HL-60/S4 treated with retinoic acid at 250 ng/mL for 4 days and 3 days (cell line): ENCODE measurements around the gene YY1AP1.
"Not testable (repeated sequence)": the region's sequence is repeated elsewhere in the genome, so short reads cannot be mapped to it uniquely, and the experiment has no call there.

Source experiments
- in situ Hi-C: fragments of 300-500 bp; cut with MboI; formaldehyde crosslinking; loops from 2 replicates; pipeline ENCODE4 v1.7.0; 2022; ENCODE audit warnings: low sequenced_read_pairs

The YY1AP1 gene

GRCh38 chr1:155648207-155649147 is 40.1 kb downstream of the YY1AP1 start:
- in situ Hi-C loops: no loop called here

DNA sequence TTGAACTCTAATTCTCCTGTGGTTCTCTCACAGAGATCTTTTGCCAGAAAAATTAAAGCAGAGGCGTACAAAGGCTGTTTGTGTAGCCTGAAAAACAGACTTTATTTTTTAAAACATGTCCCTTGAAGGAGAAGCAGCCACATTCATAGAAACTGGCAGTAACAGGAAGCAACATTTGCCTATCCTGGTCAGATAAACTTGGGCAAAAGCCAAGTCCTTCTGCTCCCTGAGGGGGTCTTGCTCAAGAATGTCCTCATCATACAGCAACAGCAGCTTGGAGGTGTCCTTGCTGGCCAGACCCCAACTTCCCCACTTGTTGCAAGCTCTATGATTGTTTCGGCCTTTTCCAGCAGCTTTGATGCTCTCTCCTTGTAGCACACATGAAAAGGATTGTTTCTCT is 42.3 kb downstream of the YY1AP1 start:
- in situ Hi-C loops: no loop called here

DNA sequence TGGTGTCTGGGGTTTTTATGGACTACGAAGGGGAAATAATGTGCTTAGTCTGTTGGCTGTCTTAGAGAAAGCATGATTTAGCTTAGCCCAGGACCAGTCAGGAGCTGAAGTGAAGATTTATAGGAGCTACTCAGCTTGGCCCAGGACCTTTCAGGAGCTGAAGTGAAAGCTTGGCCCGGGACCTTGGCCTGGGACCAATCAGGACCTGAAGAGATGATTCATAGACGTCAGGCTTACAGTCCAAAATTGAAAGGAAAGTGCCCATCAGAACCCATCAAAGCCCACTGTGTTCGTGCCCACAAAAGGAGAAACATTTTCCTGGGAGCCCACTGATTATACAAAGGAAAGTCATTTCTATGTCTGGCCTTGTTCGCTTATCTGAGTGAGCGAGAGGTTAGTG is 42.9 kb downstream of the YY1AP1 start:
- in situ Hi-C loops: no loop called here

GRCh38 chr1:155645034-155645598 is 43.5 kb downstream of the YY1AP1 start:
- in situ Hi-C loops: no loop called here

GRCh38 chr1:155643230-155643629 is 45.3 kb downstream of the YY1AP1 start:
- in situ Hi-C loops: no loop called here

DNA sequence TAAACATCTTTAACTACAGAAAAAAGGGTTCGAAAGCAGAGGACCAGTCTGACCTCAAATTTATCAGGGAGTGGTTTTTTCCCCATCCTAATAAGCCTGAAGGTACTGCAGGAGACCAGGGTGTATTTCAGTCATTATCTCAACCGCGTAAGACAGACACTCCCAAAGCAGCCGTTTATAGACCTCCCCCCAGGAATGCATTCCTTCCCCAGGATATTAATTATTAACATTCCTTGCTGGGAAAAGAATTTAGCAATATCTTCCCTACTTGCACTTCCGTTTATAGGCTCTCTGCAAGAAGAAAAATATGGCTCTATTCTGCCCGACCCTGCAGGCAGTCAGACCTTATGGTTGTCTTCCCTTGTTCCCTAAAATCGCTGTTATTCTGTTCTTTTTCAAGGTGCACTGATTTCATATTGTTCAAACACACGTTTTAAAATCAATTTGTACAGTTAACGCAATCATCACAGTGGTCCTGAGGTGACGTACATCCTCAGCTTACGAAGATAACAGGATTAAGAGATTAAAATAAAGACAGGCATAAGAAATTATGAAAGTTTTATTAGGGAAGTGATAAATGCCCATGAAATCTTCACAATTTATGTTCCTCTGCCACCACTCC is 45.9 kb downstream of the YY1AP1 start:
- in situ Hi-C loops: not testable (repeated sequence)

DNA sequence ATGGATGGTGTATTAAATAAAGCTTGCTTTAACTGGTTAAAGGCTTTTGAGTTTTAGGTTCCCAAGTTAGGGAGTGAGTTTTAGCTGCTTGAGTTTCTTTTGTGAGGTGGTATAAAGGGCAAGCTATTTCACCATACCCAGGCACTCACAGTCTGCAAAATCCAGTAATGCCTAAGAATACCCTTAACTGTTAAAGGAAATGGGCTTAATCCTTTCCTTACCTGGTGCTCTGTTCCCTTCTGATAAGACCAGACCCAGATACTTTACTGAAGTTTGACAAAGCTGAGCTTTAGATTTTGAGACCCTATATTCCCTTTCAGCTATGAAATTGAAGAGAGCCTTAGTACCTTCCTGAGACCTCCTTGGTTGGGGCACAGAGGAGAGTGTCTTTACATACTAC is 48.2 kb downstream of the YY1AP1 start:
- in situ Hi-C loops: no loop called here

GRCh38 chr1:155636397-155637153 is 52.0 kb downstream of the YY1AP1 start:
- in situ Hi-C loops: no loop called here

- in situ Hi-C loops: not testable (repeated sequence)
Observed at GRCh38 chr1:155626428-155626827, 62.1 kb downstream of the YY1AP1 start.

GRCh38 chr1:155623357-155623756 is 65.2 kb downstream of the YY1AP1 start:
- in situ Hi-C loops: no loop called here

GRCh38 chr1:155622191-155622590 is 66.4 kb downstream of the YY1AP1 start:
- in situ Hi-C loops: no loop called here

- in situ Hi-C loops: not testable (repeated sequence)
Observed at GRCh38 chr1:155613226-155613625, 75.3 kb downstream of the YY1AP1 start.

DNA sequence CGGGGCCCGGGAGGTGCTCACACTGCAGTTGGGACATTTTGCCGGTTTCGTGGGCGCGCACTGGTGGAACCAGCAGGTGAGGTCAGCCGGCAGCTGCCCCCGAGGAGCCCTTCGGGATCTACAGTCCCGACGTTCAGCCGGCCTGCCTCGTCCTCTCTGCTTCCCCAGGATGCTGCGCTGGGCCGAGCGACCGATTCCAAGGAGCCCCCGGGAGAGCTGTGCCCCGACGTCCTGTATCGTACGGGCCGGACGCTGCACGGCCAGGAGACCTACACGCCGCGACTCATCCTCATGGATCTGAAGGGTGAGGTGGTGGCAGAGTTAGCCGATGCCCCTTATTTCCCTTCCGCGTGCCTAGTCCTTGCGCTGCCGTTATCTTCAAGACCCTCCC is 78.3 kb downstream of the YY1AP1 start:
- in situ Hi-C loops: not testable (repeated sequence)

- in situ Hi-C loops: no loop called here
Observed at GRCh38 chr1:155609515-155610256, 78.9 kb downstream of the YY1AP1 start, which contains the start of gene MSTO1. TSS of gene MSTO1 (plus strand) at chr1:155610218. CDS start at chr1:155610249, 31 bp downstream.
